GM23338 (cell line): ENCODE measurements around the gene PIWIL4. TPM values are rescaled to one million over a fixed set of nuclear protein-coding genes. Genes with fewer than 3 reads are reported as not detected.

Experiments used
- ATAC-seq: fragments of 200-7000 bp; cut with Tn5 transposase; 3 replicates; pipeline ENCODE4 v1.9.1; 2020
- DNase-seq: peaks from one replicate; pipeline ENCODE4 v3.0.0-alpha.2; 2015; ENCODE audit warnings: low spot score
- H2AFZ ChIP-seq: fragments of 200-600 bp; sonication (generic); 2 replicates; pipeline ENCODE4 v1.8.0; 2016; ENCODE audit warnings: antibody characterized with exemption, mild to moderate bottlenecking, moderate library complexity
- H3F3A ChIP-seq: fragments of 200-600 bp; sonication (generic); replicated peaks from 2 replicates; pipeline ENCODE4 v1.8.0; 2017; ENCODE audit warnings: antibody characterized with exemption, mixed run types, low read depth
- H3K27ac ChIP-seq: fragments of 200-600 bp; sonication (generic); 2 replicates; pipeline ENCODE4 v1.6.1; 2016; ENCODE audit warnings: low read depth
- H3K27me3 ChIP-seq: fragments of 200-600 bp; sonication (generic); 2 replicates; pipeline ENCODE4 v1.8.0; 2016; ENCODE audit warnings: mild to moderate bottlenecking, mixed run types, moderate library complexity; ENCODE audit not compliant: insufficient read depth
- H3K36me3 ChIP-seq: fragments of 200-600 bp; sonication (generic); 2 replicates; pipeline ENCODE4 v1.8.0; 2016; ENCODE audit warnings: mild to moderate bottlenecking; ENCODE audit not compliant: insufficient read depth
- H3K4me1 ChIP-seq: fragments of 200-600 bp; sonication (generic); 2 replicates; pipeline ENCODE4 v1.8.0; 2016; ENCODE audit warnings: mild to moderate bottlenecking, moderate library complexity; ENCODE audit not compliant: insufficient read depth
- H3K4me2 ChIP-seq: fragments of 200-600 bp; sonication (generic); 2 replicates; pipeline ENCODE4 v1.7.1; 2017; ENCODE audit warnings: mixed run types
- H3K4me3 ChIP-seq: fragments of 200-600 bp; sonication (generic); 2 replicates; pipeline ENCODE4 v1.6.1; 2016; ENCODE audit warnings: mixed run types
- H3K79me2 ChIP-seq: fragments of 200-600 bp; sonication (generic); replicated peaks from 2 replicates; pipeline ENCODE4 v1.8.0; 2017; ENCODE audit warnings: mild to moderate bottlenecking; ENCODE audit not compliant: insufficient read depth
- H3K9me2 ChIP-seq: fragments of 200-600 bp; sonication (generic); 2 replicates; pipeline ENCODE4 v1.8.0; 2017; ENCODE audit not compliant: insufficient read depth
- H4K20me1 ChIP-seq: fragments of 200-600 bp; sonication (generic); replicated peaks from 2 replicates; pipeline ENCODE4 v1.8.0; 2017; ENCODE audit warnings: mild to moderate bottlenecking; ENCODE audit not compliant: insufficient read depth
- H3K27ac Mint-ChIP-seq: 2 replicates; pipeline ENCODE4 v1.8.0; 2020; ENCODE audit warnings: inconsistent platforms, mild to moderate bottlenecking, moderate library complexity, mixed read lengths
- H3K27me3 Mint-ChIP-seq: 3 replicates; pipeline ENCODE4 v1.8.0; 2022; ENCODE audit warnings: low read depth, mild to moderate bottlenecking, moderate library complexity, mixed read lengths, inconsistent platforms; ENCODE audit not compliant: insufficient read depth, poor library complexity
- H3K36me3 Mint-ChIP-seq: 3 replicates; pipeline ENCODE4 v1.8.0; 2021; ENCODE audit warnings: low read depth, mild to moderate bottlenecking, inconsistent platforms, moderate library complexity, mixed read lengths
- H3K4me1 Mint-ChIP-seq: 3 replicates; pipeline ENCODE4 v1.8.0; 2020; ENCODE audit warnings: mild to moderate bottlenecking, inconsistent platforms, mixed read lengths
- H3K4me3 Mint-ChIP-seq: 3 replicates; pipeline ENCODE4 v1.8.0; 2021; ENCODE audit warnings: moderate library complexity, mild to moderate bottlenecking, inconsistent platforms, mixed read lengths
- H3K9me3 Mint-ChIP-seq: 3 replicates; pipeline ENCODE4 v1.8.0; 2020; ENCODE audit warnings: moderate library complexity, mild to moderate bottlenecking, inconsistent platforms, mixed read lengths
- CREB1 ChIP-seq: fragments of 250-450 bp; sonication (Bioruptor Pico); IDR thresholded peaks from 2 replicates; pipeline ENCODE4 v1.5.0; 2020; ENCODE audit warnings: low read depth, mild to moderate bottlenecking, moderate library complexity
- EZH2 ChIP-seq: fragments of 200-600 bp; sonication (generic); IDR thresholded peaks from one replicate; pipeline ENCODE4 v1.8.0; 2017; ENCODE audit warnings: antibody characterized with exemption, mild to moderate bottlenecking, low read depth; ENCODE audit not compliant: unreplicated experiment
- EZH2phosphoT487 ChIP-seq: fragments of 200-600 bp; sonication (generic); IDR thresholded peaks from one replicate; pipeline ENCODE4 v1.8.1; 2018; ENCODE audit warnings: antibody characterized with exemption; ENCODE audit not compliant: unreplicated experiment
- JUNB ChIP-seq: IDR thresholded peaks from one replicate; pipeline ENCODE4 v1.6.1; 2016; ENCODE audit warnings: antibody characterized with exemption; ENCODE audit not compliant: unreplicated experiment
- NANOG ChIP-seq: IDR thresholded peaks from 2 replicates; pipeline ENCODE4 v1.6.1; 2016; ENCODE audit warnings: antibody characterized with exemption, borderline replicate concordance
- POLR2AphosphoS5 ChIP-seq: IDR thresholded peaks from 2 replicates; pipeline ENCODE4 v1.6.1; 2016; ENCODE audit warnings: antibody characterized with exemption, low read depth
- STAT1 ChIP-seq: IDR thresholded peaks from one replicate; pipeline ENCODE4 v1.6.1; 2016; ENCODE audit warnings: antibody characterized with exemption; ENCODE audit not compliant: unreplicated experiment
- ZNF114 ChIP-seq: fragments of 250-450 bp; sonication (Bioruptor Pico); IDR thresholded peaks from 2 replicates; pipeline ENCODE4 v1.5.0; 2020; ENCODE audit warnings: mild to moderate bottlenecking, moderate library complexity
- ZNF331 ChIP-seq: fragments of 250-450 bp; sonication (Bioruptor Pico); IDR thresholded peaks from 2 replicates; pipeline ENCODE4 v1.5.0; 2020; ENCODE audit warnings: low read depth, mild to moderate bottlenecking, moderate library complexity
- polyA plus RNA-seq: library from polyadenylated mRNA; unstranded; fragments of >200 nt; fragmentation: Nextera tagmentation; extraction: Ambion mirVana; gene quantifications from 2 replicates; pipeline ENCODE4 v1.2.1, GENCODE V29; 2016
- total RNA-seq: library from RNA; depleted of rRNA; stranded (reverse); fragments of >200 nt; shearing (Covaris generic); gene quantifications from 2 replicates; pipeline ENCODE4 v1.2.3, GENCODE V29; 2014
- TF ChIP-seq, protein P1 (sequence below): IDR thresholded peaks from 2 replicates; pipeline ENCODE4 v1.6.1; 2016; ENCODE audit warnings: antibody characterized with exemption
- TF ChIP-seq, protein P2 (sequence below), 2 experiments: fragments of 200-600 bp in 1 of 2; sonication (generic) in 1 of 2; conservative IDR thresholded peaks; 2 replicates each; pipeline versions ENCODE4 v1.5.1 to v1.6.1; 2016 to 2017; ENCODE audit warnings: antibody characterized with exemption in 2 of 2, low read depth in 2 of 2, mild to moderate bottlenecking in 2 of 2, moderate library complexity in 1 of 2
- TF ChIP-seq, protein P3 (sequence below): fragments of 250-450 bp; sonication (Bioruptor Pico); IDR thresholded peaks from 2 replicates; pipeline ENCODE4 v1.5.0; 2020; ENCODE audit warnings: mild to moderate bottlenecking, moderate library complexity
- TF ChIP-seq, protein P4 (sequence below): IDR thresholded peaks from one replicate; pipeline ENCODE4 v1.6.1; 2018; ENCODE audit warnings: antibody characterized with exemption; ENCODE audit not compliant: unreplicated experiment

Gene PIWIL4
- total and polyA plus RNA-seq, 2 experiments from 2014 or later, result 0.23 to 0.66 TPM

DNA sequence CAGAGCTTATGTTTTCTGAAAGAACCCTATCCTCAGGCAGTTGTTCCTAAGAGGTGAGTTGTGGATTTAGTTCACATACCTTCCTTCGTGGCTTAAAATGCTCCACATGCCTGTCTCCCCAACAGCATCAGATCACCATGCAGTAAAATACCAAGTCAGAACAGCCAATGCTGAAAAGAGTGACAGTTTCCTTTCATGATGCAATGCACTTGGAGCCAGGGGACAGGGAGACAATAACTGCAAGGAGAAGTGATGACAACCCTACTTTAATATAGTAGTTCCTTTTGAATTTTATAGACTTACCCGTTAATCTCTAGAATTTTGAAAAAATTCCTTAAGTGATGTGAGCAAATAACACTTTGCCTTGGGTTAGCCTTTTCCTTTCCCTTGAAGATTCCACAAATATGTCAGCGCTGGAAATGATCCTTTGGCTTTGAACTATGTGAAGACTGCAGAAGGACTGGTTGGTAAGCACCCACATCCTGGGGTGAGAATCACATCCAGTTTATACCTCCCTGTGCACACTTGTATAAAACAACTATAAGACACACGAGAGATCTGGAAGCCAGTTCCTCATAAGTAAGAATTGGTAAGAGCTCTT lies 71.2 kb downstream of the PIWIL4 start:
- TF ChIP-seq, protein P1, sequence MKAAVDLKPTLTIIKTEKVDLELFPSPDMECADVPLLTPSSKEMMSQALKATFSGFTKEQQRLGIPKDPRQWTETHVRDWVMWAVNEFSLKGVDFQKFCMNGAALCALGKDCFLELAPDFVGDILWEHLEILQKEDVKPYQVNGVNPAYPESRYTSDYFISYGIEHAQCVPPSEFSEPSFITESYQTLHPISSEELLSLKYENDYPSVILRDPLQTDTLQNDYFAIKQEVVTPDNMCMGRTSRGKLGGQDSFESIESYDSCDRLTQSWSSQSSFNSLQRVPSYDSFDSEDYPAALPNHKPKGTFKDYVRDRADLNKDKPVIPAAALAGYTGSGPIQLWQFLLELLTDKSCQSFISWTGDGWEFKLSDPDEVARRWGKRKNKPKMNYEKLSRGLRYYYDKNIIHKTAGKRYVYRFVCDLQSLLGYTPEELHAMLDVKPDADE, result no peak
- TF ChIP-seq, protein P2, sequence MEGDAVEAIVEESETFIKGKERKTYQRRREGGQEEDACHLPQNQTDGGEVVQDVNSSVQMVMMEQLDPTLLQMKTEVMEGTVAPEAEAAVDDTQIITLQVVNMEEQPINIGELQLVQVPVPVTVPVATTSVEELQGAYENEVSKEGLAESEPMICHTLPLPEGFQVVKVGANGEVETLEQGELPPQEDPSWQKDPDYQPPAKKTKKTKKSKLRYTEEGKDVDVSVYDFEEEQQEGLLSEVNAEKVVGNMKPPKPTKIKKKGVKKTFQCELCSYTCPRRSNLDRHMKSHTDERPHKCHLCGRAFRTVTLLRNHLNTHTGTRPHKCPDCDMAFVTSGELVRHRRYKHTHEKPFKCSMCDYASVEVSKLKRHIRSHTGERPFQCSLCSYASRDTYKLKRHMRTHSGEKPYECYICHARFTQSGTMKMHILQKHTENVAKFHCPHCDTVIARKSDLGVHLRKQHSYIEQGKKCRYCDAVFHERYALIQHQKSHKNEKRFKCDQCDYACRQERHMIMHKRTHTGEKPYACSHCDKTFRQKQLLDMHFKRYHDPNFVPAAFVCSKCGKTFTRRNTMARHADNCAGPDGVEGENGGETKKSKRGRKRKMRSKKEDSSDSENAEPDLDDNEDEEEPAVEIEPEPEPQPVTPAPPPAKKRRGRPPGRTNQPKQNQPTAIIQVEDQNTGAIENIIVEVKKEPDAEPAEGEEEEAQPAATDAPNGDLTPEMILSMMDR (conservative IDR thresholded peaks at IDR 0.05; ENCODE audit: low read depth in 2 of 2), result no peak
- TF ChIP-seq, protein P3, sequence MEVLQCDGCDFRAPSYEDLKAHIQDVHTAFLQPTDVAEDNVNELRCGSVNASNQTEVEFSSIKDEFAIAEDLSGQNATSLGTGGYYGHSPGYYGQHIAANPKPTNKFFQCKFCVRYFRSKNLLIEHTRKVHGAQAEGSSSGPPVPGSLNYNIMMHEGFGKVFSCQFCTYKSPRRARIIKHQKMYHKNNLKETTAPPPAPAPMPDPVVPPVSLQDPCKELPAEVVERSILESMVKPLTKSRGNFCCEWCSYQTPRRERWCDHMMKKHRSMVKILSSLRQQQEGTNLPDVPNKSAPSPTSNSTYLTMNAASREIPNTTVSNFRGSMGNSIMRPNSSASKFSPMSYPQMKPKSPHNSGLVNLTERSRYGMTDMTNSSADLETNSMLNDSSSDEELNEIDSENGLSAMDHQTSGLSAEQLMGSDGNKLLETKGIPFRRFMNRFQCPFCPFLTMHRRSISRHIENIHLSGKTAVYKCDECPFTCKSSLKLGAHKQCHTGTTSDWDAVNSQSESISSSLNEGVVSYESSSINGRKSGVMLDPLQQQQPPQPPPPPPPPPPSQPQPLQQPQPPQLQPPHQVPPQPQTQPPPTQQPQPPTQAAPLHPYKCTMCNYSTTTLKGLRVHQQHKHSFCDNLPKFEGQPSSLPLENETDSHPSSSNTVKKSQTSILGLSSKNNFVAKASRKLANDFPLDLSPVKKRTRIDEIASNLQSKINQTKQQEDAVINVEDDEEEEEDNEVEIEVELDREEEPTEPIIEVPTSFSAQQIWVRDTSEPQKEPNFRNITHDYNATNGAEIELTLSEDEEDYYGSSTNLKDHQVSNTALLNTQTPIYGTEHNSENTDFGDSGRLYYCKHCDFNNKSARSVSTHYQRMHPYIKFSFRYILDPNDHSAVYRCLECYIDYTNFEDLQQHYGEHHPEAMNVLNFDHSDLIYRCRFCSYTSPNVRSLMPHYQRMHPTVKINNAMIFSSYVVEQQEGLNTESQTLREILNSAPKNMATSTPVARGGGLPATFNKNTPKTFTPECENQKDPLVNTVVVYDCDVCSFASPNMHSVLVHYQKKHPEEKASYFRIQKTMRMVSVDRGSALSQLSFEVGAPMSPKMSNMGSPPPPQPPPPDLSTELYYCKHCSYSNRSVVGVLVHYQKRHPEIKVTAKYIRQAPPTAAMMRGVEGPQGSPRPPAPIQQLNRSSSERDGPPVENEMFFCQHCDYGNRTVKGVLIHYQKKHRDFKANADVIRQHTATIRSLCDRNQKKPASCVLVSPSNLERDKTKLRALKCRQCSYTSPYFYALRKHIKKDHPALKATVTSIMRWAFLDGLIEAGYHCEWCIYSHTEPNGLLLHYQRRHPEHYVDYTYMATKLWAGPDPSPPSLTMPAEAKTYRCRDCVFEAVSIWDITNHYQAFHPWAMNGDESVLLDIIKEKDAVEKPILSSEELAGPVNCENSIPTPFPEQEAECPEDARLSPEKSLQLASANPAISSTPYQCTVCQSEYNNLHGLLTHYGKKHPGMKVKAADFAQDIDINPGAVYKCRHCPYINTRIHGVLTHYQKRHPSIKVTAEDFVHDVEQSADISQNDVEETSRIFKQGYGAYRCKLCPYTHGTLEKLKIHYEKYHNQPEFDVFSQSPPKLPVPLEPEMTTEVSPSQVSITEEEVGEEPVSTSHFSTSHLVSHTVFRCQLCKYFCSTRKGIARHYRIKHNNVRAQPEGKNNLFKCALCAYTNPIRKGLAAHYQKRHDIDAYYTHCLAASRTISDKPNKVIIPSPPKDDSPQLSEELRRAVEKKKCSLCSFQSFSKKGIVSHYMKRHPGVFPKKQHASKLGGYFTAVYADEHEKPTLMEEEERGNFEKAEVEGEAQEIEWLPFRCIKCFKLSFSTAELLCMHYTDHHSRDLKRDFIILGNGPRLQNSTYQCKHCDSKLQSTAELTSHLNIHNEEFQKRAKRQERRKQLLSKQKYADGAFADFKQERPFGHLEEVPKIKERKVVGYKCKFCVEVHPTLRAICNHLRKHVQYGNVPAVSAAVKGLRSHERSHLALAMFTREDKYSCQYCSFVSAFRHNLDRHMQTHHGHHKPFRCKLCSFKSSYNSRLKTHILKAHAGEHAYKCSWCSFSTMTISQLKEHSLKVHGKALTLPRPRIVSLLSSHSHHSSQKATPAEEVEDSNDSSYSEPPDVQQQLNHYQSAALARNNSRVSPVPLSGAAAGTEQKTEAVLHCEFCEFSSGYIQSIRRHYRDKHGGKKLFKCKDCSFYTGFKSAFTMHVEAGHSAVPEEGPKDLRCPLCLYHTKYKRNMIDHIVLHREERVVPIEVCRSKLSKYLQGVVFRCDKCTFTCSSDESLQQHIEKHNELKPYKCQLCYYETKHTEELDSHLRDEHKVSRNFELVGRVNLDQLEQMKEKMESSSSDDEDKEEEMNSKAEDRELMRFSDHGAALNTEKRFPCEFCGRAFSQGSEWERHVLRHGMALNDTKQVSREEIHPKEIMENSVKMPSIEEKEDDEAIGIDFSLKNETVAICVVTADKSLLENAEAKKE, result no peak
- TF ChIP-seq ZNF114 (CRISPR knock-in tag) (no peak), POLR2AphosphoS5 (no peak), STAT1 (no peak), NANOG (no peak), CREB1 (no peak), JUNB (no peak), ZNF331 (CRISPR knock-in tag) (no peak), EZH2phosphoT487 (no peak), EZH2 (no peak)
- TF ChIP-seq, protein P4, sequence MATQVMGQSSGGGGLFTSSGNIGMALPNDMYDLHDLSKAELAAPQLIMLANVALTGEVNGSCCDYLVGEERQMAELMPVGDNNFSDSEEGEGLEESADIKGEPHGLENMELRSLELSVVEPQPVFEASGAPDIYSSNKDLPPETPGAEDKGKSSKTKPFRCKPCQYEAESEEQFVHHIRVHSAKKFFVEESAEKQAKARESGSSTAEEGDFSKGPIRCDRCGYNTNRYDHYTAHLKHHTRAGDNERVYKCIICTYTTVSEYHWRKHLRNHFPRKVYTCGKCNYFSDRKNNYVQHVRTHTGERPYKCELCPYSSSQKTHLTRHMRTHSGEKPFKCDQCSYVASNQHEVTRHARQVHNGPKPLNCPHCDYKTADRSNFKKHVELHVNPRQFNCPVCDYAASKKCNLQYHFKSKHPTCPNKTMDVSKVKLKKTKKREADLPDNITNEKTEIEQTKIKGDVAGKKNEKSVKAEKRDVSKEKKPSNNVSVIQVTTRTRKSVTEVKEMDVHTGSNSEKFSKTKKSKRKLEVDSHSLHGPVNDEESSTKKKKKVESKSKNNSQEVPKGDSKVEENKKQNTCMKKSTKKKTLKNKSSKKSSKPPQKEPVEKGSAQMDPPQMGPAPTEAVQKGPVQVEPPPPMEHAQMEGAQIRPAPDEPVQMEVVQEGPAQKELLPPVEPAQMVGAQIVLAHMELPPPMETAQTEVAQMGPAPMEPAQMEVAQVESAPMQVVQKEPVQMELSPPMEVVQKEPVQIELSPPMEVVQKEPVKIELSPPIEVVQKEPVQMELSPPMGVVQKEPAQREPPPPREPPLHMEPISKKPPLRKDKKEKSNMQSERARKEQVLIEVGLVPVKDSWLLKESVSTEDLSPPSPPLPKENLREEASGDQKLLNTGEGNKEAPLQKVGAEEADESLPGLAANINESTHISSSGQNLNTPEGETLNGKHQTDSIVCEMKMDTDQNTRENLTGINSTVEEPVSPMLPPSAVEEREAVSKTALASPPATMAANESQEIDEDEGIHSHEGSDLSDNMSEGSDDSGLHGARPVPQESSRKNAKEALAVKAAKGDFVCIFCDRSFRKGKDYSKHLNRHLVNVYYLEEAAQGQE, result no peak
- H3K36me3 ChIP-seq, result no peaks in the 10 kb centered on the region
- H3K27me3 Mint-ChIP-seq, result peaks cover 9% of the 10 kb centered on the region
- no peak overlapping the region for H3K27ac ChIP-seq
- ATAC-seq, result no peak
- peaks cover 17% of the 10 kb centered on the region for H3K4me1 ChIP-seq
- no peak overlapping the region for H3K27ac Mint-ChIP-seq
- H3K4me2 ChIP-seq, result no peak overlapping the region
- H3K4me3 ChIP-seq, result no peak overlapping the region
- no peak for DNase-seq
- H3K9me2 ChIP-seq, result 0 out of 2 replicates have a peak, but pooled peaks cover 3% of the 10 kb centered on the region
- no peaks in the 10 kb centered on the region for H4K20me1 ChIP-seq
- H3K4me3 Mint-ChIP-seq, result no peak overlapping the region
- H2AFZ ChIP-seq, result peak overlapping the region; percentile 24; the same call in 1 of the 2 replicates
- no peaks in the 10 kb centered on the region for H3K79me2 ChIP-seq
- H3F3A ChIP-seq, result no peaks in the 10 kb centered on the region
- no peaks in the 10 kb centered on the region; the same call in 2 of the 3 replicates for H3K36me3 Mint-ChIP-seq
- no peaks in the 10 kb centered on the region; the same call in 2 of the 3 replicates for H3K9me3 Mint-ChIP-seq
- peaks cover 44% of the 10 kb centered on the region for H3K4me1 Mint-ChIP-seq
- no peaks in the 10 kb centered on the region for H3K27me3 ChIP-seq
